GM23338 (cell line): Measurements from ENCODE around the gene CIDEB. TPM values are rescaled to one million over a fixed set of nuclear protein-coding genes. Genes with fewer than 3 reads are reported as not detected.

ENCODE experiments used
- ATAC-seq: fragments of 200-7000 bp; cut with Tn5 transposase; 3 replicates; pipeline ENCODE4 v1.9.1; 2020
- DNase-seq: peaks from one replicate; pipeline ENCODE4 v3.0.0-alpha.2; 2015; ENCODE audit warnings: low spot score
- H2AFZ ChIP-seq: fragments of 200-600 bp; sonication (generic); 2 replicates; pipeline ENCODE4 v1.8.0; 2016; ENCODE audit warnings: antibody characterized with exemption, mild to moderate bottlenecking, moderate library complexity
- H3F3A ChIP-seq: fragments of 200-600 bp; sonication (generic); replicated peaks from 2 replicates; pipeline ENCODE4 v1.8.0; 2017; ENCODE audit warnings: antibody characterized with exemption, mixed run types, low read depth
- H3K27ac ChIP-seq: fragments of 200-600 bp; sonication (generic); 2 replicates; pipeline ENCODE4 v1.6.1; 2016; ENCODE audit warnings: low read depth
- H3K27me3 ChIP-seq: fragments of 200-600 bp; sonication (generic); 2 replicates; pipeline ENCODE4 v1.8.0; 2016; ENCODE audit warnings: mild to moderate bottlenecking, mixed run types, moderate library complexity; ENCODE audit not compliant: insufficient read depth
- H3K36me3 ChIP-seq: fragments of 200-600 bp; sonication (generic); 2 replicates; pipeline ENCODE4 v1.8.0; 2016; ENCODE audit warnings: mild to moderate bottlenecking; ENCODE audit not compliant: insufficient read depth
- H3K4me1 ChIP-seq: fragments of 200-600 bp; sonication (generic); 2 replicates; pipeline ENCODE4 v1.8.0; 2016; ENCODE audit warnings: mild to moderate bottlenecking, moderate library complexity; ENCODE audit not compliant: insufficient read depth
- H3K4me2 ChIP-seq: fragments of 200-600 bp; sonication (generic); 2 replicates; pipeline ENCODE4 v1.7.1; 2017; ENCODE audit warnings: mixed run types
- H3K4me3 ChIP-seq: fragments of 200-600 bp; sonication (generic); 2 replicates; pipeline ENCODE4 v1.6.1; 2016; ENCODE audit warnings: mixed run types
- H3K79me2 ChIP-seq: fragments of 200-600 bp; sonication (generic); replicated peaks from 2 replicates; pipeline ENCODE4 v1.8.0; 2017; ENCODE audit warnings: mild to moderate bottlenecking; ENCODE audit not compliant: insufficient read depth
- H3K9me2 ChIP-seq: fragments of 200-600 bp; sonication (generic); 2 replicates; pipeline ENCODE4 v1.8.0; 2017; ENCODE audit not compliant: insufficient read depth
- H4K20me1 ChIP-seq: fragments of 200-600 bp; sonication (generic); replicated peaks from 2 replicates; pipeline ENCODE4 v1.8.0; 2017; ENCODE audit warnings: mild to moderate bottlenecking; ENCODE audit not compliant: insufficient read depth
- H3K27ac Mint-ChIP-seq: 2 replicates; pipeline ENCODE4 v1.8.0; 2020; ENCODE audit warnings: inconsistent platforms, mild to moderate bottlenecking, moderate library complexity, mixed read lengths
- H3K27me3 Mint-ChIP-seq: 3 replicates; pipeline ENCODE4 v1.8.0; 2022; ENCODE audit warnings: low read depth, mild to moderate bottlenecking, moderate library complexity, mixed read lengths, inconsistent platforms; ENCODE audit not compliant: insufficient read depth, poor library complexity
- H3K36me3 Mint-ChIP-seq: 3 replicates; pipeline ENCODE4 v1.8.0; 2021; ENCODE audit warnings: low read depth, mild to moderate bottlenecking, inconsistent platforms, moderate library complexity, mixed read lengths
- H3K4me1 Mint-ChIP-seq: 3 replicates; pipeline ENCODE4 v1.8.0; 2020; ENCODE audit warnings: mild to moderate bottlenecking, inconsistent platforms, mixed read lengths
- H3K4me3 Mint-ChIP-seq: 3 replicates; pipeline ENCODE4 v1.8.0; 2021; ENCODE audit warnings: moderate library complexity, mild to moderate bottlenecking, inconsistent platforms, mixed read lengths
- H3K9me3 Mint-ChIP-seq: 3 replicates; pipeline ENCODE4 v1.8.0; 2020; ENCODE audit warnings: moderate library complexity, mild to moderate bottlenecking, inconsistent platforms, mixed read lengths
- EZH2 ChIP-seq: fragments of 200-600 bp; sonication (generic); IDR thresholded peaks from one replicate; pipeline ENCODE4 v1.8.0; 2017; ENCODE audit warnings: antibody characterized with exemption, mild to moderate bottlenecking, low read depth; ENCODE audit not compliant: unreplicated experiment
- EZH2phosphoT487 ChIP-seq: fragments of 200-600 bp; sonication (generic); IDR thresholded peaks from one replicate; pipeline ENCODE4 v1.8.1; 2018; ENCODE audit warnings: antibody characterized with exemption; ENCODE audit not compliant: unreplicated experiment
- POLR2AphosphoS5 ChIP-seq: IDR thresholded peaks from 2 replicates; pipeline ENCODE4 v1.6.1; 2016; ENCODE audit warnings: antibody characterized with exemption, low read depth
- STAT1 ChIP-seq: IDR thresholded peaks from one replicate; pipeline ENCODE4 v1.6.1; 2016; ENCODE audit warnings: antibody characterized with exemption; ENCODE audit not compliant: unreplicated experiment
- ZNF114 ChIP-seq: fragments of 250-450 bp; sonication (Bioruptor Pico); IDR thresholded peaks from 2 replicates; pipeline ENCODE4 v1.5.0; 2020; ENCODE audit warnings: mild to moderate bottlenecking, moderate library complexity
- ZNF331 ChIP-seq: fragments of 250-450 bp; sonication (Bioruptor Pico); IDR thresholded peaks from 2 replicates; pipeline ENCODE4 v1.5.0; 2020; ENCODE audit warnings: low read depth, mild to moderate bottlenecking, moderate library complexity
- polyA plus RNA-seq: library from polyadenylated mRNA; unstranded; fragments of >200 nt; fragmentation: Nextera tagmentation; extraction: Ambion mirVana; gene quantifications from 2 replicates; pipeline ENCODE4 v1.2.1, GENCODE V29; 2016
- total RNA-seq: library from RNA; depleted of rRNA; stranded (reverse); fragments of >200 nt; shearing (Covaris generic); gene quantifications from 2 replicates; pipeline ENCODE4 v1.2.3, GENCODE V29; 2014
- TF ChIP-seq, protein P1 (sequence below): fragments of 250-450 bp; sonication (Bioruptor Pico); IDR thresholded peaks from 2 replicates; pipeline ENCODE4 v1.5.0; 2020; ENCODE audit warnings: mild to moderate bottlenecking, moderate library complexity
- TF ChIP-seq, protein P2 (sequence below): IDR thresholded peaks from one replicate; pipeline ENCODE4 v1.6.1; 2018; ENCODE audit warnings: antibody characterized with exemption; ENCODE audit not compliant: unreplicated experiment

Gene CIDEB
- total and polyA plus RNA-seq, 2 experiments from 2014 or later: 3.4 to 4.6 TPM

DNA sequence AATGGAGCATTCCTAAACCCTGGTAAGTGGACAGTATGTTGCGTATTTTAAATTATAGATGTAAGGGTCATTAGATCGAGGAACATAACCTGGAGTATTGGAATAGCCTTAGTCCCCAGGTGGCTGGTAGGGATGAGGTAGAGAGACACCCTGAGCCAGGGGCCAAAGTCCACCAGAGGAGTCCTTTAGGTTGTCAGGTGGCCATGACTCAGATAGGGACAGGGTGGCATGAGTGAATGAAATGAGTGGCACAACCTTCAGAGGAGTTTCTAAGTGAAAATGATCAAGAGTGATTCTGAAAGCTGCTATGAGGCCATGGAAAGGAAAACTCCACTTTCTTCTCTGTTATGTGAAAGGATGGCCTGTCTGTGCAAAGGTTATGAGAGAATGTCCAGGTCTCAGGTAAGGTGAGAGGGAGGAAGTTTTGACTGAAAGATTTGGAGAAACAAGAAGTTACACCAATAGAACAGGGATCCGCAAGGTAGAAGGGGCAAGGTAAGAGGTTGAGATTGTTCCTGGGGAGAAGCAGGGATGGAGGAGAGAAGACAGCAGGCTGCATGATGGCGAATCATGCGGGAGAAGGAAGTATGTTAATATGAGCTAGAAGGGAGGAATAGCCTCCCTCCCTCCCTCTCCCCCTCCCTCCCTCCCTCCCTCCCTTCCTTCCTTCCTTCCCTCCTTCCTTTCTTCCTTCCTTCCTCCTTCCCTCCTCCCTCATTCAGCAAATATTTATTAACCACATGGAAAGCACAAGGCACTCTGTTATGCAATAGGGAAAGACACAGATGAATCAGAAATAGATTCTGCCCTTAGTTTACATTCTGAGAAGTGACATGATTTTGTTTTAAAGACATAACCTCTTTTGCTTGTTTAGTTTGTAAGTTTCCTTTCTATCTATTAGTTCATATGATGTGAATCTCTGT is 46.0 kb upstream of the CIDEB start:
- H3K27ac Mint-ChIP-seq: no peak overlapping the region
- Histone ChIP-seq H3K27me3 (peaks cover 65% of the 10 kb centered on the region), H3K4me2 (no peak overlapping the region), H3K36me3 (no peaks in the 10 kb centered on the region), H3K4me3 (no peak overlapping the region), H3K27ac (no peak overlapping the region), H3K79me2 (no peaks in the 10 kb centered on the region), H3K9me2 (no peaks in the 10 kb centered on the region), H2AFZ (no peak overlapping the region), H3F3A (no peaks in the 10 kb centered on the region), H4K20me1 (no peaks in the 10 kb centered on the region; the same call in 1 of the 2 replicates), H3K4me1 (no peaks in the 10 kb centered on the region)
- H3K36me3 Mint-ChIP-seq: no peaks in the 10 kb centered on the region
- no peak for TF ChIP-seq ZNF114 (CRISPR knock-in tag)
- TF ChIP-seq, protein P1, sequence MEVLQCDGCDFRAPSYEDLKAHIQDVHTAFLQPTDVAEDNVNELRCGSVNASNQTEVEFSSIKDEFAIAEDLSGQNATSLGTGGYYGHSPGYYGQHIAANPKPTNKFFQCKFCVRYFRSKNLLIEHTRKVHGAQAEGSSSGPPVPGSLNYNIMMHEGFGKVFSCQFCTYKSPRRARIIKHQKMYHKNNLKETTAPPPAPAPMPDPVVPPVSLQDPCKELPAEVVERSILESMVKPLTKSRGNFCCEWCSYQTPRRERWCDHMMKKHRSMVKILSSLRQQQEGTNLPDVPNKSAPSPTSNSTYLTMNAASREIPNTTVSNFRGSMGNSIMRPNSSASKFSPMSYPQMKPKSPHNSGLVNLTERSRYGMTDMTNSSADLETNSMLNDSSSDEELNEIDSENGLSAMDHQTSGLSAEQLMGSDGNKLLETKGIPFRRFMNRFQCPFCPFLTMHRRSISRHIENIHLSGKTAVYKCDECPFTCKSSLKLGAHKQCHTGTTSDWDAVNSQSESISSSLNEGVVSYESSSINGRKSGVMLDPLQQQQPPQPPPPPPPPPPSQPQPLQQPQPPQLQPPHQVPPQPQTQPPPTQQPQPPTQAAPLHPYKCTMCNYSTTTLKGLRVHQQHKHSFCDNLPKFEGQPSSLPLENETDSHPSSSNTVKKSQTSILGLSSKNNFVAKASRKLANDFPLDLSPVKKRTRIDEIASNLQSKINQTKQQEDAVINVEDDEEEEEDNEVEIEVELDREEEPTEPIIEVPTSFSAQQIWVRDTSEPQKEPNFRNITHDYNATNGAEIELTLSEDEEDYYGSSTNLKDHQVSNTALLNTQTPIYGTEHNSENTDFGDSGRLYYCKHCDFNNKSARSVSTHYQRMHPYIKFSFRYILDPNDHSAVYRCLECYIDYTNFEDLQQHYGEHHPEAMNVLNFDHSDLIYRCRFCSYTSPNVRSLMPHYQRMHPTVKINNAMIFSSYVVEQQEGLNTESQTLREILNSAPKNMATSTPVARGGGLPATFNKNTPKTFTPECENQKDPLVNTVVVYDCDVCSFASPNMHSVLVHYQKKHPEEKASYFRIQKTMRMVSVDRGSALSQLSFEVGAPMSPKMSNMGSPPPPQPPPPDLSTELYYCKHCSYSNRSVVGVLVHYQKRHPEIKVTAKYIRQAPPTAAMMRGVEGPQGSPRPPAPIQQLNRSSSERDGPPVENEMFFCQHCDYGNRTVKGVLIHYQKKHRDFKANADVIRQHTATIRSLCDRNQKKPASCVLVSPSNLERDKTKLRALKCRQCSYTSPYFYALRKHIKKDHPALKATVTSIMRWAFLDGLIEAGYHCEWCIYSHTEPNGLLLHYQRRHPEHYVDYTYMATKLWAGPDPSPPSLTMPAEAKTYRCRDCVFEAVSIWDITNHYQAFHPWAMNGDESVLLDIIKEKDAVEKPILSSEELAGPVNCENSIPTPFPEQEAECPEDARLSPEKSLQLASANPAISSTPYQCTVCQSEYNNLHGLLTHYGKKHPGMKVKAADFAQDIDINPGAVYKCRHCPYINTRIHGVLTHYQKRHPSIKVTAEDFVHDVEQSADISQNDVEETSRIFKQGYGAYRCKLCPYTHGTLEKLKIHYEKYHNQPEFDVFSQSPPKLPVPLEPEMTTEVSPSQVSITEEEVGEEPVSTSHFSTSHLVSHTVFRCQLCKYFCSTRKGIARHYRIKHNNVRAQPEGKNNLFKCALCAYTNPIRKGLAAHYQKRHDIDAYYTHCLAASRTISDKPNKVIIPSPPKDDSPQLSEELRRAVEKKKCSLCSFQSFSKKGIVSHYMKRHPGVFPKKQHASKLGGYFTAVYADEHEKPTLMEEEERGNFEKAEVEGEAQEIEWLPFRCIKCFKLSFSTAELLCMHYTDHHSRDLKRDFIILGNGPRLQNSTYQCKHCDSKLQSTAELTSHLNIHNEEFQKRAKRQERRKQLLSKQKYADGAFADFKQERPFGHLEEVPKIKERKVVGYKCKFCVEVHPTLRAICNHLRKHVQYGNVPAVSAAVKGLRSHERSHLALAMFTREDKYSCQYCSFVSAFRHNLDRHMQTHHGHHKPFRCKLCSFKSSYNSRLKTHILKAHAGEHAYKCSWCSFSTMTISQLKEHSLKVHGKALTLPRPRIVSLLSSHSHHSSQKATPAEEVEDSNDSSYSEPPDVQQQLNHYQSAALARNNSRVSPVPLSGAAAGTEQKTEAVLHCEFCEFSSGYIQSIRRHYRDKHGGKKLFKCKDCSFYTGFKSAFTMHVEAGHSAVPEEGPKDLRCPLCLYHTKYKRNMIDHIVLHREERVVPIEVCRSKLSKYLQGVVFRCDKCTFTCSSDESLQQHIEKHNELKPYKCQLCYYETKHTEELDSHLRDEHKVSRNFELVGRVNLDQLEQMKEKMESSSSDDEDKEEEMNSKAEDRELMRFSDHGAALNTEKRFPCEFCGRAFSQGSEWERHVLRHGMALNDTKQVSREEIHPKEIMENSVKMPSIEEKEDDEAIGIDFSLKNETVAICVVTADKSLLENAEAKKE (CRISPR knock-in tag): no peak
- TF ChIP-seq STAT1: no peak
- no peak for TF ChIP-seq ZNF331 (CRISPR knock-in tag)
- no peak for TF ChIP-seq POLR2AphosphoS5
- no peak for TF ChIP-seq EZH2phosphoT487
- TF ChIP-seq, protein P2, sequence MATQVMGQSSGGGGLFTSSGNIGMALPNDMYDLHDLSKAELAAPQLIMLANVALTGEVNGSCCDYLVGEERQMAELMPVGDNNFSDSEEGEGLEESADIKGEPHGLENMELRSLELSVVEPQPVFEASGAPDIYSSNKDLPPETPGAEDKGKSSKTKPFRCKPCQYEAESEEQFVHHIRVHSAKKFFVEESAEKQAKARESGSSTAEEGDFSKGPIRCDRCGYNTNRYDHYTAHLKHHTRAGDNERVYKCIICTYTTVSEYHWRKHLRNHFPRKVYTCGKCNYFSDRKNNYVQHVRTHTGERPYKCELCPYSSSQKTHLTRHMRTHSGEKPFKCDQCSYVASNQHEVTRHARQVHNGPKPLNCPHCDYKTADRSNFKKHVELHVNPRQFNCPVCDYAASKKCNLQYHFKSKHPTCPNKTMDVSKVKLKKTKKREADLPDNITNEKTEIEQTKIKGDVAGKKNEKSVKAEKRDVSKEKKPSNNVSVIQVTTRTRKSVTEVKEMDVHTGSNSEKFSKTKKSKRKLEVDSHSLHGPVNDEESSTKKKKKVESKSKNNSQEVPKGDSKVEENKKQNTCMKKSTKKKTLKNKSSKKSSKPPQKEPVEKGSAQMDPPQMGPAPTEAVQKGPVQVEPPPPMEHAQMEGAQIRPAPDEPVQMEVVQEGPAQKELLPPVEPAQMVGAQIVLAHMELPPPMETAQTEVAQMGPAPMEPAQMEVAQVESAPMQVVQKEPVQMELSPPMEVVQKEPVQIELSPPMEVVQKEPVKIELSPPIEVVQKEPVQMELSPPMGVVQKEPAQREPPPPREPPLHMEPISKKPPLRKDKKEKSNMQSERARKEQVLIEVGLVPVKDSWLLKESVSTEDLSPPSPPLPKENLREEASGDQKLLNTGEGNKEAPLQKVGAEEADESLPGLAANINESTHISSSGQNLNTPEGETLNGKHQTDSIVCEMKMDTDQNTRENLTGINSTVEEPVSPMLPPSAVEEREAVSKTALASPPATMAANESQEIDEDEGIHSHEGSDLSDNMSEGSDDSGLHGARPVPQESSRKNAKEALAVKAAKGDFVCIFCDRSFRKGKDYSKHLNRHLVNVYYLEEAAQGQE: no peak
- no peak for TF ChIP-seq EZH2
- H3K4me1 Mint-ChIP-seq: no peaks in the 10 kb centered on the region
- peaks cover 20% of the 10 kb centered on the region for H3K27me3 Mint-ChIP-seq
- H3K4me3 Mint-ChIP-seq: no peak overlapping the region
- ATAC-seq: no peak
- no peaks in the 10 kb centered on the region for H3K9me3 Mint-ChIP-seq
- DNase-seq: no peak
